ENCODE data around the gene SHROOM3.

- TF ChIP-seq KDM5A (IDR thresholded peaks at IDR 0.05) (no peak), CTCF (IDR thresholded peaks at IDR 0.05) (no peak), POLR2AphosphoS2 (conservative IDR thresholded peaks at IDR 0.05; ENCODE audit: low read length) (no peak), ZFP36 (IDR thresholded peaks at IDR 0.05; ENCODE audit: borderline replicate concordance, partially characterized antibody) (no peak), FOXS1 (CRISPR knock-in tag; IDR thresholded peaks at IDR 0.05) (no peak), RAD21 (conservative IDR thresholded peaks at IDR 0.05 in 1 of 2, IDR thresholded peaks at IDR 0.05 in 1 of 2) (no peak), REST (IDR thresholded peaks at IDR 0.05) (no peak), TFCP2L1 (CRISPR knock-in tag; IDR thresholded peaks at IDR 0.05) (no peak), MAX (IDR thresholded peaks at IDR 0.05) (no peak), CBX2 (IDR thresholded peaks at IDR 0.05; ENCODE audit: borderline replicate concordance, low read depth) (no peak)
- TF ChIP-seq, protein P1, sequence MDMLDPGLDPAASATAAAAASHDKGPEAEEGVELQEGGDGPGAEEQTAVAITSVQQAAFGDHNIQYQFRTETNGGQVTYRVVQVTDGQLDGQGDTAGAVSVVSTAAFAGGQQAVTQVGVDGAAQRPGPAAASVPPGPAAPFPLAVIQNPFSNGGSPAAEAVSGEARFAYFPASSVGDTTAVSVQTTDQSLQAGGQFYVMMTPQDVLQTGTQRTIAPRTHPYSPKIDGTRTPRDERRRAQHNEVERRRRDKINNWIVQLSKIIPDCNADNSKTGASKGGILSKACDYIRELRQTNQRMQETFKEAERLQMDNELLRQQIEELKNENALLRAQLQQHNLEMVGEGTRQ (IDR thresholded peaks at IDR 0.05) = no peak
Measured at GRCh38 chr4:76716658-76717057, 281.6 kb downstream of the SHROOM3 start.
